ENCODE measurements around the gene MFSD6. TPM values are rescaled to one million over a fixed set of nuclear protein-coding genes. Genes with fewer than 3 reads are reported as not detected.

Gene MFSD6
- total RNA-seq, 1 donor from 2014 or later: 35.5 TPM

DNA sequence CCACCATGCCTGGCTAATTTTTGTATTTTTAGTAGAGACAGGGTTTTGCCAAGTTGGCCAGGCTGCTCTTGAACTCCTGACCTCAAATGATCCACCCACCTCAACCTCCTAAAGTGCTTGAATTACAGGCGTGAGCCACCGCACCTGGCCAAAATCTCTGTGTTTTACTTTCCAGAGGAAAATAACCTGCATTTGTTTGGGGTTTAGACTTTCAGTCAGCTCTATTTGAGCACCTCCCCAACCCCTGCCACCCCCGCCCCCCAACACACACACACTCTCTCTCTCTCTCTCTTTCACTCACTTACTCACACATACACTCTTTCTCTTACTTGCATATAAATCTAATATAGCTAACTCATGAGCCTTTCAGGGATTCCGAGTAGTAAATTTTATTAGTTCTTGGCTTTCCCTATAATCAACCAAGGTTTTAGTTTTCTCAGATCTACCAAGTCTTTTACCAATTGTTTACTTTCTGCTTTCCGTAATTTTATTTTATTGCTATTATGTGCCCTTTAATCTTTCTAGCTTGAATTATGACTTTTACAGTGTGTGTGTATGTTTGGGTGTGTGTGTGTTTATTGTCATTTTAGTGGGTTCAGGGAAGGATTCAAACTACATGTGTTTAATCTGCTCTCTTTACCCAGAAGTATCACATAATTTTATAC, 24.5 kb downstream of the MFSD6 start:
- FAIRE-seq: no peak

DNA sequence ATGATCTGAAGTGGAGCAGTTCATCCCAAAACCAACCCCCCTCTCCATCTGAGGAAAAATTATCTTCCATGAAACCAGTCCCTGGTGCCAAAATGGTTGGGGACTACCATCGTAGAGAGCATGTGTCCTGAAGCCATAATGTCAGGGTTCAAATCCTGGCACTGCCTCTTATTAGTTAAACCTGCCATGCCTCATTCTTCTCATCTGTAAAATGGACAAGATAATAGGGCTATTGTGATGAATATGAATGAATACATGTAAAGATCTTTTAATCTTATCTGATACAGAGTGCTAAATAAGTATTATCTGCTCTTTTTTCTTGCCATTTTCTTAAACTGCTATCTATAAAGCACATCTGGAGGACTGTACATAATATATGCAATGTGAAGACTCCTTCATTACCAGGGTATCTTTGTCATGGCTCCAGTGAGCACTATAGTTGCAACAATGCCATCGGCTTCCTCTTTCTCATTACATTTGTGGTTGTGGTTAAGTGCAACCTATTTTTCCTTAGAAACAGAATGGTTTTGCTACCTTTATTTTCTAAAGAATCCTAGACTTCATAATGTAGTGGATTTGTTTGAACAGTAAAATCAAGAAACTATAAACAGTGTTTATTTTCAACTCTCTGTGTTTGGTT, 27.0 kb downstream of the MFSD6 start:
- no peak for FAIRE-seq
- DNase-seq (ENCODE audit: low spot score in 2 of 2): no peak

More for the DNA sequence above, 24.5 kb downstream of the MFSD6 start:
- DNase-seq (ENCODE audit: low spot score in 2 of 2): no peak

- FAIRE-seq (no peak), DNase-seq (ENCODE audit: low spot score in 2 of 2) (no peak)
These were observed 28.4 kb downstream of the MFSD6 start for GRCh38 chr2:190436557-190436956.

DNA sequence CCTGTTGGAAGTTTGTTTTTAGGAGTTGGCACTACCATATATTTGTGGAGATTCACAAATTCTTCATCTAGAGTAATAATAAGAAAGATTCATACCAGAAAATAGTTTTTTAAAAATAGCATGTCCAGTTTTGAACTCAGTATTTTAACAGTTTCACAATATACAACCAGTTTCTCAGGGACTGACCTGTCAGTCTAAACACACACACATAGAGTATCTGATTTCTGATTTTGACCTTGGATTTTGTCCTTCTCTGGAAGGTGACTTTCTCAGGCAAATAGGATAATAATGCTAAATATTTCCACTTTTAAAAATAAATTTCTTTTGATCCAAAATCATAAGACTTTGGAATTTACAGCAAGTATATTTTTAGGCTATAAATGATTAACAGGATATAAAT, 32.0 kb downstream of the MFSD6 start:
- FAIRE-seq (no peak), DNase-seq (ENCODE audit: low spot score in 2 of 2) (no peak)

DNA sequence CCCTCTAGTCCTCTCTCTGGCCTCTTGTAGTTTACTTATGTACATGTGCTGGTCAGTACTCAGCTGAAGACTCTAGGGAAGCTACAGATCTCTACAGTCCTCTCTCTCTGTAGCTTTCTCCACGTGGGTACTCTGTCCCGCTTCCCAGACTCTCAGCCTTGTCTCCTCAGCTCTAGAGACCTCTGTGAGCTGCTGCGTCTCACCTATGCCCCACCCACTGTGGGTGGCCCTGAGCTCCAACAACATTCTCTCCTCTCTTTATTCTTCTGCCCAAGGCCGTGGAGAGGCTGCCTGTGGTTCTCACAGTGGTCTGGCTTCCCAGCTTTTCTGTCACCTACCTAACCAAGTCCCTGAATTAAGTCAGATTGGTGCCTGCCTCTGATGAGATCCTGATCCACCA, 33.4 kb downstream of the MFSD6 start:
- FAIRE-seq (no peak), DNase-seq (ENCODE audit: low spot score in 2 of 2) (no peak)

DNA sequence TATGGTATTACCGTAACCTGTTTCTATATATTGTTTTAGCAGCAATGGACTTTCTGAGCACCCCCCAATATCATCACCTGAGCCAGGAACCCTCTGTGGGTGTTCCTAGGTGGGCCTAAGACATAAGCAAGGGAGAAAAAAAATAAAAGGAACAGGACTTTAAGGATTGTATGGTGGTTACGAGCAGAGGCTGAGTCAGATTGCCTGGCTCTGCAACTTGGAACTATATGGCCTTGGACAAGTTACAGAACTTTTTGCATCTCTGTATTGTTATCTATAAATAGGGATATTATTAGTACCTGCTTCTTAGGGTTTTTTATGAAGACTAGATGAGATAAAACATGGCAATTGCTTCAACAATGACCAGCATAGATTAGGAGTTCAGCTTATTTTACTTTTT, 34.9 kb downstream of the MFSD6 start:
- FAIRE-seq: no peak
- no peak for DNase-seq (ENCODE audit: low spot score in 2 of 2)

- no peak for DNase-seq (ENCODE audit: low spot score in 2 of 2)
- FAIRE-seq: no peak
These were observed 35.8 kb downstream of the MFSD6 start for GRCh38 chr2:190443778-190444481.

- FAIRE-seq (no peak), DNase-seq (ENCODE audit: low spot score in 2 of 2) (no peak)
These were observed 36.8 kb downstream of the MFSD6 start for GRCh38 chr2:190444976-190445375.

GRCh38 chr2:190446193-190446592, 38.0 kb downstream of the MFSD6 start:
- DNase-seq (ENCODE audit: low spot score in 2 of 2) (no peak), FAIRE-seq (no peak)

DNA sequence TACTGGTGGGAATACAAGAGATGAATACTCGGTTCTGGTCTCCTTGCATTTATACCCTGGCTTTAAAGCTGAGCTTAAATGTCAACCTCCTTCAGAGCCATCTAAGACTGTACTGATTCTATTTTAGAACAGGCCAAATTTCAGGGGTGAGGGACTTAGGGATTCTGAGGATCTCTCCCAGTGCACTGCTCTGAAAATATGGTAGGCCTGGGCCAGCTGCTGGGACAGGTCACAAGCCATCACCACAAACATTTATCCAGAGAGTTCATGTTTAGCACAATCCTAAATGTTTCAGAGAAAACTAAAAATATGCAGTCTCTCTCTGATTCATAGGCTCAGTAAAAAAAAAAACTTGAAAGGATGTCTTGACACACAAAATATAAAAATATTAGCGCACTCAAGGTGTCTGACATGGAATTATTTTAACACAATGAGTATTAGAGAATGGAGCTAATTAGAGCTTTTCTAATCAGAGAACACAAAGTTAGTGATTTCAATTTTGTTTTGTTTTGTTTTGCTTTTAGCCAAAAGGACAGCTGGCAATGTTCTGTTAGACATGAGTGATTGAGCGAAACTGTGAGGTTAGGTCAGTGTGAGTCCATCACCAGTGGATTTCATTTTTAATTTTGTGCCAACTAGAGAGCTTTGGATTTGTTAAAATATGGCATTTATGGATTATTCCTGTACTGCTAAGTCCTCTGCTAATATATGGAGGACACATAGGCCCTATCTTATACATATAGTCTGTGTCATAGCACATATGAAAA, 38.8 kb downstream of the MFSD6 start:
- FAIRE-seq: no peak
- no peak for DNase-seq (ENCODE audit: low spot score in 2 of 2)

- FAIRE-seq (no peak), DNase-seq (ENCODE audit: low spot score in 2 of 2) (no peak)
These were observed 39.6 kb downstream of the MFSD6 start for GRCh38 chr2:190447766-190448165.

- DNase-seq (ENCODE audit: low spot score in 2 of 2): no peak
- no peak for FAIRE-seq
These were observed 41.8 kb downstream of the MFSD6 start for GRCh38 chr2:190449925-190450324.

DNA sequence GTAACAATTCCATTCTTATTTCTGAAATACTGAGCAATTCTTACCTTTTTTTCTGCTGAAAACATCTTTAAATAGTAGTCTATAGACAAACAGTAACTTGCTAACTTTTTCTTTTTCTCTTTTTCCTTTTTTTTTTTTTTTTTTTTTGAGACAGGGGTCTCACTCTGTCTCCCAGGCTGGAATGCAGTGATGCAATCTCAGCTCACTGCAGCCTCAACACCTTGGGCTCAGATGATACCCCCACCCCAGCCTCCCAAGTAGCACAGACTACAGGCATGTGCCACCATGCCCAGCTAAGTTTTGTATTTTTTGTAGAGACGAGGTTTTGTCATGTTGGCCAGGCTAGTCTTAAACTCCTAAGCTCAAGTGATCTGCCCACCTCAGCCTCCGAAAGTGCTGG, 42.2 kb downstream of the MFSD6 start:
- FAIRE-seq (no peak), DNase-seq (ENCODE audit: low spot score in 2 of 2) (no peak)

- DNase-seq (ENCODE audit: low spot score in 2 of 2) (no peak), FAIRE-seq (no peak)
These were observed 43.5 kb downstream of the MFSD6 start for GRCh38 chr2:190451561-190452176.

DNA sequence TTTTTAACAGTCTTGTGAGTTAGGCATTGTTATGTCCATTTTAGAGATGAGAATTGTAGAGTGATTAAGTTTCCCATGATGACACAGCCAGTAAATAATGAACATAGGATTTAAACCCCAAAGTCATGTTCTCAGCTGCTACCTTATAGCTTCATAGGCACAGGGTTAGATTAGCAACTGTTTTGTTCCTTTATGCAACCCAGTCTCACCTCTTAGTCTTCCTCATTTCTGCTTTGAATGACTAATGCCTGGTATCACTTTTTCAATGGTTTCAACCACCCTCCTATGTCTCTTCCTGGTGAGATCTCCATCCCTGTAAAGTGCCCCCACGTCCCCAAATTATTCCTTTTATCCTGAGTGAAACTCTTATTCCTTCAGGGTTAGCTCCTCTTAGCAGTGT, 44.3 kb downstream of the MFSD6 start:
- no peak for FAIRE-seq
- DNase-seq (ENCODE audit: low spot score in 2 of 2): no peak

DNA sequence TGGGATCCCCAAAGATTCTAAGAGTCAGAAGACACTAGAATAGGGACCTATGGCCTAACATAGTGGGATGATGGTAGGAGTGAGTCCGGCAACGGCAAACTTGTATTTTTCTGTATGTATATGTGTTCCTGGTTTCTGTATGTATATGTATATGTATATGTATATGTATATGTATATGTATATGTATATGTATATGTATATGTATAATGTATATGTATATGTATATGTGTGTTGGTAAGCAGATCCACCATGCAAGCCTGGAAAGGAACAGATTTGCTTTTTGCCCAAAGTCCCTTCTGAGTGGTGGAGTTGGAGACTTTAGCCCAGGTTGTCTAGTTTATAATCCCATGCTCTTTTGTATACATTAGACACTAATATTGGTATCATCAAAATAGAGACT, 46.6 kb downstream of the MFSD6 start:
- FAIRE-seq: no peak
- no peak for DNase-seq (ENCODE audit: low spot score in 2 of 2)

- FAIRE-seq: no peak
These were observed 47.4 kb downstream of the MFSD6 start for GRCh38 chr2:190455358-190456095.

GRCh38 chr2:190456833-190457232, 48.7 kb downstream of the MFSD6 start:
- DNase-seq (ENCODE audit: low spot score in 2 of 2): no peak
- FAIRE-seq: no peak

More at GRCh38 chr2:190455358-190456095, 47.4 kb downstream of the MFSD6 start:
- DNase-seq (ENCODE audit: low spot score in 2 of 2): no peak

- FAIRE-seq: no peak
- no peak for DNase-seq (ENCODE audit: low spot score in 2 of 2)
These were observed 49.1 kb downstream of the MFSD6 start for GRCh38 chr2:190457256-190457655.
